Glutamatergic neuron (in vitro differentiated cells): ENCODE results near the gene RTN4IP1. TPM values are rescaled to one million over a fixed set of nuclear protein-coding genes. Genes with fewer than 3 reads are reported as not detected.

ENCODE experiments used
- DNase-seq: peaks from one replicate; pipeline ENCODE4 v3.0.0; 2022
- H3K27ac Mint-ChIP-seq: one replicate; pipeline ENCODE4 v1.8.0; 2020; ENCODE audit warnings: mild to moderate bottlenecking, mixed read lengths, inconsistent platforms; ENCODE audit not compliant: unreplicated experiment
- H3K27me3 Mint-ChIP-seq: one replicate; pipeline ENCODE4 v1.8.0; 2020; ENCODE audit warnings: mild to moderate bottlenecking, moderate library complexity, mixed read lengths, inconsistent platforms; ENCODE audit not compliant: unreplicated experiment
- H3K36me3 Mint-ChIP-seq: one replicate; pipeline ENCODE4 v1.8.0; 2020; ENCODE audit warnings: mild to moderate bottlenecking, mixed read lengths, inconsistent platforms; ENCODE audit not compliant: unreplicated experiment
- H3K4me1 Mint-ChIP-seq: one replicate; pipeline ENCODE4 v1.8.0; 2020; ENCODE audit warnings: mild to moderate bottlenecking, low read depth, mixed read lengths, inconsistent platforms; ENCODE audit not compliant: unreplicated experiment
- H3K4me3 Mint-ChIP-seq: one replicate; pipeline ENCODE4 v1.8.0; 2020; ENCODE audit warnings: mild to moderate bottlenecking, mixed read lengths, inconsistent platforms; ENCODE audit not compliant: unreplicated experiment
- H3K9me3 Mint-ChIP-seq: one replicate; pipeline ENCODE4 v1.8.0; 2020; ENCODE audit warnings: mild to moderate bottlenecking, moderate library complexity, mixed read lengths, inconsistent platforms; ENCODE audit not compliant: unreplicated experiment
- total RNA-seq: library from RNA; stranded (reverse); fragmentation: NEBNext Ultra II Directional; extraction: Animal tissue kit (Norgen Biotek cat#: 25700); gene quantifications from one replicate; pipeline ENCODE4 v1.2.1, GENCODE V29; 2021; ENCODE audit not compliant: unreplicated experiment
- TF ChIP-seq, protein P1 (sequence below): fragments of 200-600 bp; sonication (generic); IDR thresholded peaks from one replicate; pipeline ENCODE4 v1.5.0; 2021; ENCODE audit not compliant: partially characterized antibody, unreplicated experiment

RTN4IP1 gene
- total RNA-seq, 1 donor from 2014 or later, result 4.7 TPM

GRCh38 chr6:106658469-106658868, 29.2 kb upstream of the RTN4IP1 start:
- TF ChIP-seq, protein P1, sequence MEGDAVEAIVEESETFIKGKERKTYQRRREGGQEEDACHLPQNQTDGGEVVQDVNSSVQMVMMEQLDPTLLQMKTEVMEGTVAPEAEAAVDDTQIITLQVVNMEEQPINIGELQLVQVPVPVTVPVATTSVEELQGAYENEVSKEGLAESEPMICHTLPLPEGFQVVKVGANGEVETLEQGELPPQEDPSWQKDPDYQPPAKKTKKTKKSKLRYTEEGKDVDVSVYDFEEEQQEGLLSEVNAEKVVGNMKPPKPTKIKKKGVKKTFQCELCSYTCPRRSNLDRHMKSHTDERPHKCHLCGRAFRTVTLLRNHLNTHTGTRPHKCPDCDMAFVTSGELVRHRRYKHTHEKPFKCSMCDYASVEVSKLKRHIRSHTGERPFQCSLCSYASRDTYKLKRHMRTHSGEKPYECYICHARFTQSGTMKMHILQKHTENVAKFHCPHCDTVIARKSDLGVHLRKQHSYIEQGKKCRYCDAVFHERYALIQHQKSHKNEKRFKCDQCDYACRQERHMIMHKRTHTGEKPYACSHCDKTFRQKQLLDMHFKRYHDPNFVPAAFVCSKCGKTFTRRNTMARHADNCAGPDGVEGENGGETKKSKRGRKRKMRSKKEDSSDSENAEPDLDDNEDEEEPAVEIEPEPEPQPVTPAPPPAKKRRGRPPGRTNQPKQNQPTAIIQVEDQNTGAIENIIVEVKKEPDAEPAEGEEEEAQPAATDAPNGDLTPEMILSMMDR, result no peak
- no peak overlapping the region for H3K27ac Mint-ChIP-seq
- H3K36me3 Mint-ChIP-seq, result peaks cover 32% of the 10 kb centered on the region
- no peaks in the 10 kb centered on the region for H3K4me1 Mint-ChIP-seq
- no peaks in the 10 kb centered on the region for H3K27me3 Mint-ChIP-seq
- no peaks in the 10 kb centered on the region for H3K9me3 Mint-ChIP-seq
- no peak overlapping the region for H3K4me3 Mint-ChIP-seq
- no peak for DNase-seq

GRCh38 chr6:106648651-106649308, 19.5 kb upstream of the RTN4IP1 start:
- TF ChIP-seq, protein P1, result no peak
- H3K27me3 Mint-ChIP-seq, result no peaks in the 10 kb centered on the region
- DNase-seq, result no peak
- H3K27ac Mint-ChIP-seq, result no peak overlapping the region
- no peak overlapping the region for H3K4me3 Mint-ChIP-seq
- no peaks in the 10 kb centered on the region for H3K36me3 Mint-ChIP-seq
- H3K4me1 Mint-ChIP-seq, result no peaks in the 10 kb centered on the region
- peaks cover 2% of the 10 kb centered on the region for H3K9me3 Mint-ChIP-seq

DNA sequence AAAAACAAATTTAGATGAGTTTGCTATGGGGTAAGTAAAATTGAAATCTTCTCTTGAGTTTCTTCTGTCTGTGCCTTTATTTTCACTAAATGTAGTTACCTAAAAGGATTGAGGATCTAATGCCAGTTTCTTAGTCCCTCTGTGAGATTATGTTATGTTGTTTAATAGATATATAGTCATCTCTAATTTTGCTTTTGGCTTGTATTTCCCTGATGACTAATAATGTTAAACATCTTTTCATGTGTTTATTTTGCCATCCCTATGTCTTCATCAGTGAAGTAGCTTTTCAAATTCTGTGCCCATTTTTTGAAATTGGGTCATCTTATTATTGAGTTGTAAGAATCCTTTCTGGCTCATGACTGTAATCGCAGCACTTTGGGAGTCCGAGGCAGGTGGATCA, 13.8 kb upstream of the RTN4IP1 start:
- Mint-ChIP-seq H3K27ac (no peak overlapping the region), H3K9me3 (peaks cover 2% of the 10 kb centered on the region), H3K4me1 (no peaks in the 10 kb centered on the region), H3K27me3 (no peaks in the 10 kb centered on the region), H3K36me3 (no peaks in the 10 kb centered on the region), H3K4me3 (no peak overlapping the region)
- TF ChIP-seq, protein P1, result no peak
- no peak for DNase-seq

DNA sequence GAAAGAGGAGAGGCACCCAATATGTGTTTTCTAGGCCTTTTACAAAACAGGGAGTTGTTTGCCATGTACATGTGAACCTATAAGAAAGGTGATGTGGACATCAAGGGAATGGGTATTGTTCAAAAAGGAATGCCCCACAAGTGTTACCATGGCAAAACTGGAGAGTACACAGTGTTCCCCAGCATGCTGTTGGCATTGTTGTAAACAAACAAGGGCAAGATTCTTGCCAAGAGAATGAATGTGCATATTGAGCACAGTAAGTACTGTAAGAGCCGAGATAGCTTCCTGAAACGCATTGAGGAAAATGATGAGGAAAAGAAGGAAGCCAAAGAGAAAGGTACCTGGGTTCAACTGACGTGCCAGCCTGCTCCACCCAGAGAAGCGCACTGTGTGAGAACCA, 13.2 kb upstream of the RTN4IP1 start:
- DNase-seq, result no peak
- H3K27me3 Mint-ChIP-seq, result no peaks in the 10 kb centered on the region
- no peak overlapping the region for H3K4me3 Mint-ChIP-seq
- no peak overlapping the region for H3K27ac Mint-ChIP-seq
- H3K4me1 Mint-ChIP-seq, result no peaks in the 10 kb centered on the region
- TF ChIP-seq, protein P1, result no peak
- H3K36me3 Mint-ChIP-seq, result no peaks in the 10 kb centered on the region
- H3K9me3 Mint-ChIP-seq, result peaks cover 2% of the 10 kb centered on the region

GRCh38 chr6:106639812-106640211, 10.5 kb upstream of the RTN4IP1 start:
- H3K4me1 Mint-ChIP-seq, result peaks cover 4% of the 10 kb centered on the region
- H3K36me3 Mint-ChIP-seq, result no peaks in the 10 kb centered on the region
- TF ChIP-seq, protein P1, result no peak
- H3K27me3 Mint-ChIP-seq, result no peaks in the 10 kb centered on the region
- H3K9me3 Mint-ChIP-seq, result no peaks in the 10 kb centered on the region
- DNase-seq, result no peak
- no peak overlapping the region for H3K4me3 Mint-ChIP-seq
- H3K27ac Mint-ChIP-seq, result no peak overlapping the region
